HCT116 (cell line): ENCODE measurements around the gene RBMS1. TPM values are rescaled to one million over a fixed set of nuclear protein-coding genes. Genes with fewer than 3 reads are reported as not detected.

ENCODE experiments used
- ATAC-seq: fragments of 200-7000 bp; cut with Tn5 transposase; 2 replicates; pipeline ENCODE4 v1.9.1; 2020; ENCODE audit warnings: mild to moderate bottlenecking, moderate library complexity
- BruUV-seq: library from RNA; stranded (reverse); fragments of 400-500 nt; replicated peaks from 2 replicates; lab custom pipeline; 2021; lab: Mats Ljungman, UMichigan
- CTCF ChIA-PET: fragments of 300-600 bp; sonication (Branson Sonifier 250); formaldehyde crosslinking; loops from one replicate; lab custom pipeline; 2021; ENCODE audit warnings: antibody characterized with exemption; lab: Charles Lee
- POLR2A ChIA-PET: fragments of 300-600, 350-600 bp; sonication (Branson Sonifier 250); formaldehyde crosslinking; loops from one replicate; lab custom pipeline; 2021; ENCODE audit warnings: antibody characterized with exemption; lab: Charles Lee
- RAD21 ChIA-PET, 2 experiments: fragments of 300-600 bp; sonication (Branson Sonifier 250); formaldehyde crosslinking; loops; one replicate each; lab custom pipeline; 2023; ENCODE audit warnings: low total read pairs in 2 of 2; ENCODE audit not compliant: uncharacterized antibody in 2 of 2, unreplicated experiment in 2 of 2, low non-redundant PET in 1 of 2; lab: Charles Lee
- DNase-seq: peaks from one replicate; pipeline ENCODE4 v3.0.0-alpha.2; 2010; ENCODE audit warnings: low read depth, low spot score
- H2AFZ ChIP-seq: fragments of 200-600 bp; shearing (Covaris generic), sonication (generic); 2 replicates; pipeline ENCODE4 v1.6.1; 2017; ENCODE audit warnings: low read depth, mixed run types, mixed read lengths, antibody characterized with exemption, low read length; ENCODE audit not compliant: poor library complexity, severe bottlenecking
- H3K27ac ChIP-seq: 2 replicates; pipeline ENCODE4 v1.5.1; 2012; ENCODE audit warnings: low read depth, low read length
- H3K27me3 ChIP-seq: fragments of 200-600 bp; sonication (generic); 2 replicates; pipeline ENCODE4 v1.6.1; 2016; ENCODE audit warnings: mixed run types, low read length, mixed read lengths; ENCODE audit not compliant: insufficient read depth
- H3K36me3 ChIP-seq, 2 experiments: fragments of 200-500 bp in 1 of 2; fragments of 200-600 bp in 1 of 2; sonication (Bioruptor generic) in 1 of 2; sonication (generic) in 1 of 2; 2 replicates each; pipeline versions ENCODE4 v1.5.1 to v1.6.1; 2014 to 2016; ENCODE audit warnings: low read length in 2 of 2, inconsistent platforms in 1 of 2, mixed read lengths in 1 of 2, mixed run types in 1 of 2; ENCODE audit not compliant: insufficient read depth in 2 of 2, control insufficient read depth in 1 of 2
- H3K4me1 ChIP-seq, 2 experiments: fragments of 200-600 bp in 1 of 2; sonication (generic) in 1 of 2; 2 replicates each; pipeline versions ENCODE4 v1.5.1 to v1.6.1; 2012 to 2017; ENCODE audit warnings: low read length in 2 of 2, inconsistent platforms in 1 of 2, mild to moderate bottlenecking in 1 of 2, mixed read lengths in 1 of 2, mixed run types in 1 of 2, moderate library complexity in 1 of 2; ENCODE audit not compliant: insufficient read depth in 2 of 2, control insufficient read depth in 1 of 2
- H3K4me2 ChIP-seq: fragments of 200-600 bp; sonication (generic); 2 replicates; pipeline ENCODE4 v1.6.1; 2017; ENCODE audit warnings: mixed run types, low read length, mixed read lengths
- H3K4me3 ChIP-seq, 2 experiments: fragments of 200-600 bp in 1 of 2; sonication (generic) in 1 of 2; replicated peaks in 1 of 2; 2 replicates each; pipeline ENCODE4 v1.5.1; 2011 to 2016; ENCODE audit warnings: low read length in 2 of 2, control low read depth in 1 of 2, low read depth in 1 of 2, mild to moderate bottlenecking in 1 of 2, mixed read lengths in 1 of 2, mixed run types in 1 of 2
- H3K79me2 ChIP-seq: fragments of 200-600 bp; sonication (generic); 2 replicates; pipeline ENCODE4 v1.6.1; 2017; ENCODE audit warnings: mild to moderate bottlenecking, mixed run types, low read length, moderate library complexity, mixed read lengths; ENCODE audit not compliant: insufficient read depth
- H3K9ac ChIP-seq: fragments of 200-600 bp; sonication (generic); 2 replicates; pipeline ENCODE4 v1.6.1; 2016; ENCODE audit warnings: low read length, mixed read lengths
- H3K9me2 ChIP-seq: fragments of 200-600 bp; sonication (generic), shearing (Covaris generic); 2 replicates; pipeline ENCODE4 v1.6.1; 2017; ENCODE audit warnings: mixed run types, mild to moderate bottlenecking, moderate library complexity; ENCODE audit not compliant: insufficient read depth
- H3K9me3 ChIP-seq, 2 experiments: fragments of 200-500 bp in 1 of 2; fragments of 200-600 bp in 1 of 2; sonication (Bioruptor generic) in 1 of 2; sonication (generic) in 1 of 2; 2 replicates each; pipeline ENCODE4 v1.6.1; 2014 to 2017; ENCODE audit warnings: low read length in 2 of 2, mixed read lengths in 2 of 2, inconsistent platforms in 1 of 2, low read depth in 1 of 2, mild to moderate bottlenecking in 1 of 2, mixed run types in 1 of 2, moderate library complexity in 1 of 2; ENCODE audit not compliant: control insufficient read depth in 1 of 2, insufficient read depth in 1 of 2
- H4K20me1 ChIP-seq: fragments of 200-600 bp; sonication (generic), shearing (Covaris generic); 2 replicates; pipeline ENCODE4 v1.6.1; 2017; ENCODE audit warnings: mixed run types, mild to moderate bottlenecking, moderate library complexity; ENCODE audit not compliant: insufficient read depth
- EGR1 ChIP-seq: IDR thresholded peaks from 2 replicates; pipeline ENCODE4 v1.6.1; 2012; ENCODE audit warnings: low read depth
- EZH2 ChIP-seq: fragments of 200-600 bp; sonication (generic); IDR thresholded peaks from 2 replicates; pipeline ENCODE4 v1.6.1; 2017; ENCODE audit warnings: antibody characterized with exemption, mixed run types
- FOSL1 ChIP-seq: IDR thresholded peaks from 2 replicates; pipeline ENCODE4 v1.6.1; 2012; ENCODE audit warnings: low read depth
- SIN3A ChIP-seq: IDR thresholded peaks from 2 replicates; pipeline ENCODE4 v1.6.1; 2012; ENCODE audit warnings: low read depth
- SP1 ChIP-seq: IDR thresholded peaks from 2 replicates; pipeline ENCODE4 v1.6.1; 2012; ENCODE audit warnings: low read depth
- SRF ChIP-seq: IDR thresholded peaks from 2 replicates; pipeline ENCODE4 v1.6.1; 2012; ENCODE audit warnings: low read depth
- ZBTB33 ChIP-seq: IDR thresholded peaks from 2 replicates; pipeline ENCODE4 v1.6.1; 2011; ENCODE audit warnings: mild to moderate bottlenecking, low read length, moderate library complexity; ENCODE audit not compliant: insufficient replicate concordance; ENCODE audit errors: extremely low read depth
- ZFX ChIP-seq: fragments of 450-650 bp; IDR thresholded peaks from 2 replicates; pipeline ENCODE4 v1.6.1; 2017
- ZNF274 ChIP-seq: fragments of 200-500 bp; sonication (Bioruptor generic); IDR thresholded peaks from 2 replicates; pipeline ENCODE4 v1.6.1; 2014; ENCODE audit warnings: mild to moderate bottlenecking, low read depth, low read length, inconsistent platforms
- intact Hi-C: fragments of 100-400 bp; cut with micrococcal nuclease; formaldehyde crosslinking; loops from 2 replicates; pipeline ENCODE4 v1.10.0; 2022
- total RNA-seq: library from RNA; stranded (reverse); gene quantifications from one replicate; pipeline ENCODE4 v1.2.1, GENCODE V29; 2021; ENCODE audit not compliant: unreplicated experiment
- TF ChIP-seq, protein P1 (sequence below): IDR thresholded peaks from 2 replicates; pipeline ENCODE4 v1.6.1; 2012; ENCODE audit warnings: low read depth

Gene RBMS1
- total RNA-seq, 1 experiment from 2014 or later, result 17.6 TPM

DNA sequence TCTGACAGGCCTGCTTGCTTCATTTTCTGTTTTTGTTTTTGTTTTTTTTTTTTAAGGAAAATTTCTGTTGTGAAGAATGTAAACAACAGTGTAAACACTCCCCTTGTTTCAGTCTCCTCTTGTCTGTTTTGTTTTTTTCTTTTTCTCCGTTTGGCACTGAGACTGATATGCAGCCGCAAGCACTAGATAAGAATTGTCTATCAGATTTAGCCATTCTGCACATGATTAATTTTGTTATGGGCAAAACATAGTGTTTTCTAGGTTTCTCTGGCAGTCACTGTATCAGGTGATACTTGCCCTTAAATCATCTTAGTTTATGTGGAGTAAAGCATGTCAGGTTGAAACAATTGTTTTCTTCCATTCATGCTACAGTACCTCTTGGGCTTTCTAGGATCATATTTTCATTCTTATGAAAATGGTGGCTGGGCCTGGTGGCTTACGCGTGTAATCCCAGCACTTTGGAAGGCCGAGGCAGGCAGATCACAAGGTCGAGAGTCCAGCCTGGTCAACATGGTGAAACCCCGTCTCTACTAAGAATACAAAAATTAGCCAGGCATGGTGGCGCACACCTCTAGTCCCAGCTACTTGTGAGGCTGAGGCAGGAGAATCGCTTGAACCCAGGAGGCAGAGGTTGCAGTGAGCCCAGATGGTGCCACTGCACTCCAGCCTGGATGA is 12.9 kb upstream of the RBMS1 start:
- H3K4me1 ChIP-seq, result no peaks in the 10 kb centered on the region
- H3K4me2 ChIP-seq, result no peak overlapping the region
- no peak overlapping the region for H3K4me3 ChIP-seq
- POLR2A ChIA-PET, result no interaction called here
- no peaks in the 10 kb centered on the region for H3K36me3 ChIP-seq
- intact Hi-C loops, result no loop called here
- BruUV-seq, result no TSS peak
- ATAC-seq (no peak), DNase-seq (no peak)
- no peak overlapping the region for H3K27ac ChIP-seq
- no peaks in the 10 kb centered on the region for H3K27me3 ChIP-seq
- H3K79me2 ChIP-seq, result no peaks in the 10 kb centered on the region
- H2AFZ ChIP-seq, result no peak overlapping the region
- no peaks in the 10 kb centered on the region for H4K20me1 ChIP-seq
- no peaks in the 10 kb centered on the region for H3K9me2 ChIP-seq
- H3K9me3 ChIP-seq, result no peaks in the 10 kb centered on the region
- no peak overlapping the region for H3K9ac ChIP-seq
- RAD21 ChIA-PET, result no interaction called here
- TF ChIP-seq EGR1 (no peak), SIN3A (no peak), ZFX (no peak), ZNF274 (no peak), EZH2 (no peak), SRF (no peak), FOSL1 (no peak), SP1 (no peak), ZBTB33 (no peak)
- TF ChIP-seq, protein P1, sequence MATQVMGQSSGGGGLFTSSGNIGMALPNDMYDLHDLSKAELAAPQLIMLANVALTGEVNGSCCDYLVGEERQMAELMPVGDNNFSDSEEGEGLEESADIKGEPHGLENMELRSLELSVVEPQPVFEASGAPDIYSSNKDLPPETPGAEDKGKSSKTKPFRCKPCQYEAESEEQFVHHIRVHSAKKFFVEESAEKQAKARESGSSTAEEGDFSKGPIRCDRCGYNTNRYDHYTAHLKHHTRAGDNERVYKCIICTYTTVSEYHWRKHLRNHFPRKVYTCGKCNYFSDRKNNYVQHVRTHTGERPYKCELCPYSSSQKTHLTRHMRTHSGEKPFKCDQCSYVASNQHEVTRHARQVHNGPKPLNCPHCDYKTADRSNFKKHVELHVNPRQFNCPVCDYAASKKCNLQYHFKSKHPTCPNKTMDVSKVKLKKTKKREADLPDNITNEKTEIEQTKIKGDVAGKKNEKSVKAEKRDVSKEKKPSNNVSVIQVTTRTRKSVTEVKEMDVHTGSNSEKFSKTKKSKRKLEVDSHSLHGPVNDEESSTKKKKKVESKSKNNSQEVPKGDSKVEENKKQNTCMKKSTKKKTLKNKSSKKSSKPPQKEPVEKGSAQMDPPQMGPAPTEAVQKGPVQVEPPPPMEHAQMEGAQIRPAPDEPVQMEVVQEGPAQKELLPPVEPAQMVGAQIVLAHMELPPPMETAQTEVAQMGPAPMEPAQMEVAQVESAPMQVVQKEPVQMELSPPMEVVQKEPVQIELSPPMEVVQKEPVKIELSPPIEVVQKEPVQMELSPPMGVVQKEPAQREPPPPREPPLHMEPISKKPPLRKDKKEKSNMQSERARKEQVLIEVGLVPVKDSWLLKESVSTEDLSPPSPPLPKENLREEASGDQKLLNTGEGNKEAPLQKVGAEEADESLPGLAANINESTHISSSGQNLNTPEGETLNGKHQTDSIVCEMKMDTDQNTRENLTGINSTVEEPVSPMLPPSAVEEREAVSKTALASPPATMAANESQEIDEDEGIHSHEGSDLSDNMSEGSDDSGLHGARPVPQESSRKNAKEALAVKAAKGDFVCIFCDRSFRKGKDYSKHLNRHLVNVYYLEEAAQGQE, result no peak
- TF ChIP-seq, all 23 proteins: peak for 0
- CTCF ChIA-PET, result no interaction called here
